T follicular helper cell (primary cell): ENCODE results near the gene GNG12.
"Not testable (repeated sequence)": the region's sequence is repeated elsewhere in the genome, so short reads cannot be mapped to it uniquely, and the experiment has no call there.

Source experiments
- DNase-seq: peaks from one replicate; pipeline ENCODE4 v3.0.0-alpha.2; 2020; ENCODE audit warnings: low read depth

Gene GNG12

DNA sequence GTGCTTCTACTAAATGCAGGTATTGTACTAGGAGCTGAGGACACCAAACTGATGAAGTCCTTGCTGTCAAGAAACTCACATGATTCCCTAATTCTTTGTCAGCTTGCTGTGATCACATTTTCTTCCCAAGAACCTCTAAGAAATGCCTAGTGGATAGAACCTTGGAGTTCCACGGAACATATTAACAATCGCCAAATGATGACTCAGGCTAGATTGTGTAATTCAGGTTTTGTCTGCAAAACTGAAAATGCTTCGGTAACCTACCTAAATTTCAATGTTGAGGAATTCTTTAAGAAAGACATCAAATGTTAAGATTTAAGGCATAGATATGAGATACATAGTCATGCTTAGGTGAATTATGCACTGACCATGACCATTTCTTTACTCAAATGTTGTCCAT is 150.0 kb downstream of the GNG12 start:
- DNase-seq, result no peak

- no peak for DNase-seq
Observed at GRCh38 chr1:67682659-67683197, 150.5 kb downstream of the GNG12 start.

DNA sequence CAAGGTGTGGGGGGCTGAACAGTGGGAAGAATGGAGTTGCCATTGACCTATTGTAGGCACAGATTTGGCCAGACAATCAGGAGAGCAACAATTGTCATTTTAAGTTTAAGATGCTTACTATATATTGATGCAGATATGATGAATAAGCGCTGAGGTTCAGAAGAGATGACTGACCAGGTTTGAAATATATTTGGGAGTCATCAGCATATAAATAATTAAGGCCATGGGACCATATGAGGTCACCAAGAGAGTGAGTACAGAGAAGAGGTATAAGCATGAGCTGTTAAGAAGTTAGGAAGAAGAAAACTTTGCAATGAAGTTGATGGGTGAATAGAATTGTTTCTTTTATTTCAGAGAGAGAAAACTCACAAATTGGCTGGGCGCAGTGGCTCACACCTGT is 152.8 kb downstream of the GNG12 start:
- no peak for DNase-seq

- no peak for DNase-seq
Observed at GRCh38 chr1:67679691-67680090, 153.6 kb downstream of the GNG12 start.

DNA sequence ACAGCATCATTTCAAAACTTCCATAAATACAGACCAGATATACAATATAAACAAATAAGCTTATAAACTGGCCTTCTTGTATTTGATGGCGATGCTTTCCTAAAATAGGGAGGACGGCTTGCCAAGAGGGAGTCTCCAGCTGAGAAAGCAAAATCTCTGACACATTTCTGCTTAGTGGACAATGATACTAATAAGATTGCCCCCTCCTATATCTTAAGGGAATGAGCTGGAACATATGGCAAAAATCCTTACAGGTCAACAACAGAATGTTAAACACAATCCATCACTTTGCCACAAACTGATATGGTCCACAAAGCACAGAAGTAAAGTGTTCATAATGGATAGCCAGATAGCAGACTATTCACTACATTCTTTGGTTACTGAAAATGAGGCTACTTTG is 155.3 kb downstream of the GNG12 start:
- no peak for DNase-seq

DNA sequence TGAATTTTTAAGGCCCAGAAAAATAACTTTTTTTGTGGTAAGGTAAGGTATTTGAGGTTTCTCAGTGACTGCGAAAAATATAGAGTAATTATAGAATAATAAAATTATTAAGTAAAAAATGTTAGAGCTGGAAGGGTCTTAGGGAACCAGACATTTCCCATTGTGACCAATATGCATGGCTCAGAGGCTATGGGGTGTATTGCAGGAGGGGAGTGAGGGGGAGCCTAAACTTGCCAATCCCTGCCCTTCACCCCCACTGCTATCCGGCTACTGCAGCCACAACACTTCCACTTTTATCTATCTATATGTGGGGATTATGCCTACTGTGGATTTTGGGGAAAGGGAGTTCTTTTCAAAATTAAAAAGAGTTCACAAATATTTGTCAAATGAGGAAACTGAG is 155.9 kb downstream of the GNG12 start:
- DNase-seq, result no peak

GRCh38 chr1:67676946-67677345 is 156.3 kb downstream of the GNG12 start:
- DNase-seq, result no peak

DNA sequence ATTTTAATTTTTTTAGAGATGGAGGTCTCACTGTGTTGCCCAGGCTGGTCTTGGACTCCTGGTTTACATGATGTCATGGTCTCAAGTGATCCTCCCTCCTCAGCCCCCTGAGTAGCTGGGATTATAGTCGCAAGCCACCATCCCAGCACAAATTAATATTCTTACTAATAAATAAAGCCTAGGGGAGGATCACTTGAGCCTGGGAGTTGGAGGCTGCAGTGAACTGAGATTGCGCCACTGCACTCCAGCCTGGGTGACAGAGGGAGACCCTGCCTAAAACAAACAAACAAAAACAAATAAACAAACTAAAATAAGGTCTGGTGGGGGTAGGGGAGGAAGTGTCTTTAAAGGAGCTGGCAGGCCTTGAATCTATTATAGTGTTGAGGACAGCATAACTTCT is 157.0 kb downstream of the GNG12 start:
- DNase-seq, result no peak

- DNase-seq, result no peak
Observed at GRCh38 chr1:67675800-67676199, 157.5 kb downstream of the GNG12 start.

- peak; percentile 34 for DNase-seq
Observed at GRCh38 chr1:67674260-67675011, 158.8 kb downstream of the GNG12 start.

DNA sequence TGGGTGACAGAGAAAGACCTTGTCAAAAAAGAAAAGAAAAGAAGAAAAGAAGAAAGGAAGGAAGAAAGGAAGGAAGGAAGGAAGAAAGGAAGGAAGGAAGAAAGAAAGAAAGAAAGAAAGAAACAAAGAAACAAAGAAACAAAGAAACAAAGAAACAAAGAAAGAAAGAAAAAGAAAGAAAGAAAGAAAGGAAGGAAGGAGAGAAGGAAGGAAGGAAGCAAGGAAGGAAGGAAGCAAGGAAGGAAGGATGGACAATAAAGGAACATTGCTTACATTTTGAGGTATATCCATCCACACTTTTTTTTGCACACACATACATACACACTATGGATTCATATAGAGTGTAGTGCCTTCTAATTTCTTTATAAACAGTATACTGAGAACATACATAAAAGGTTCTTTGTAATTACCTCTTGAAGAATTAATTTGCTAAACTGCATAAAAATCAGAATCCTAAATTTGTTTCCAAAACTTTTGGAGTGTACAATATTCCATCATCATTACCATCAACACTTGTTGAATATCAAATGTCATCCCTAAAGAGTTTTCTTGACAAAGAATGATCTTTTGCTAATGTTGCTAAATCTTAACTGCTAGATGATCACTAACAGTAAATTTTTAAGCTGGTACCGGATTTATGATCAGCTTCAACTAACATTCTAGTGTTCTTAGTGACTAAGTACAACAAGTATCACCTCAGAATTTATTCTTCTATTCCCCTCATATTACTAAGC is 159.6 kb downstream of the GNG12 start:
- no peak for DNase-seq

DNA sequence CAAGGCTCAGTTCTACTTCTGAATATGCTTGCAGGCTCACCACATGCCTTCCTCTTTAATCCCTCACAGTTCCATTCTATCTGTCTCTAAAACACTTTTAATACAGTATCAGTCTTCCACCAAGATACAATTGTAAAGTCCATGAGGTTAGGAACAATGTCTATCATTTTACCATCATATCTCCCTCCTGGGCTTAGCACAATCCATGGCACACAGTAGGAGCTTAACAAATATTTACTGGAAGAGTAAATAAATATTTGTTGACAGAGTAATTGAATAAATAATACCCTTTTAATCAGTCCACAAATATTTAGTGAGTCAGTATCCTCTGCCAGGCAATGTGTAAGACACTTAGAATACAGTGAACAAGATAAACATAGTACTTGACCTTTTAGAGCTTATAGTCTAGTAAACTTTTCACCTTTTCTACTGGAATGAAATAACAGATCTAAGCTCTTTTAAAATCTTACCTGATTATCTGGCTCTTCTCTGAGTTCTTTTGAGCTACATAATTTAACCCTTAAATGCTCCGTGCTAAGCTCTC is 160.9 kb downstream of the GNG12 start:
- DNase-seq, result no peak

- DNase-seq, result no peak
Observed at GRCh38 chr1:67668660-67669059, 164.6 kb downstream of the GNG12 start.

DNA sequence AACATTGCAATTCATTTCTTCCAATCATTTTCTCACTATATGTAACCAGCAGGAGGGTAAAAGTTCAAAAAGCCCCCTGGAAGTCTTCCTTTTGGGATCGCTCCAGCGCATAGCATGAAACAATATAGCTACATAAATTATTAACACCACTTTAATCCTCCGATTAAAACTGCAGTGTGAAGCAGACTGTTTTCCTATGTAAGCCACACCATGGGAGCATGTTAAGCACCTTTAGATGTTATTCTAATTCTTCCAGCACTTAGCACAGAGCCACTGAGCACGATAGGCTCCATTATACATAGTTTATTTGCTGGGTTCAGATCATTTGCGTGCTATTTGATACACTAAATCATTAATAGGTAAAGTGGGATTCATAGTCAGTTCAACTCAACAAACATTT is 166.6 kb downstream of the GNG12 start:
- no peak for DNase-seq

- DNase-seq, result not testable (repeated sequence)
Observed at GRCh38 chr1:67665307-67665706, 168.0 kb downstream of the GNG12 start.

DNA sequence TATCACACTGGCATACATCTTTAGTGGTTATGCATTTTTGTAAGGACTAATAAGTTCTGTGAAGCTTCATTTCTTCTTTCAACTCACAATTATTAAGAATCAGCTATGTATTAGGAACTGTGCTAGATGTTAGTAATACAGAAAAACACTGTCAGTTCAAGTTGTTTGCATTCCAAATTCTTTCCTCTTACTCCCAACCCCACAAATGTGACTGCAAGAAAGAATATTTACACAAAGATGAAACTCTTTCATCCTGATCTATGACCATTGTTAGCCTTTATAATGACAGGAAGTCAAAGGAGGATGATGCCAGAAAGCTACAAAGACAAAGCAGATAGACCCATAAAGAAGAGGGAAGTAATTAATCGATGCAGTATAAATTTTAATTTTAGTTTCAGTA is 169.2 kb downstream of the GNG12 start:
- no peak for DNase-seq

GRCh38 chr1:67662884-67663283 is 170.4 kb downstream of the GNG12 start:
- DNase-seq, result no peak

- DNase-seq, result no peak
Observed at GRCh38 chr1:67659229-67659628, 174.0 kb downstream of the GNG12 start.

GRCh38 chr1:67657152-67657551 is 176.1 kb downstream of the GNG12 start:
- not testable (repeated sequence) for DNase-seq

- no peak for DNase-seq
Observed at GRCh38 chr1:67655581-67655980, 177.7 kb downstream of the GNG12 start.

DNA sequence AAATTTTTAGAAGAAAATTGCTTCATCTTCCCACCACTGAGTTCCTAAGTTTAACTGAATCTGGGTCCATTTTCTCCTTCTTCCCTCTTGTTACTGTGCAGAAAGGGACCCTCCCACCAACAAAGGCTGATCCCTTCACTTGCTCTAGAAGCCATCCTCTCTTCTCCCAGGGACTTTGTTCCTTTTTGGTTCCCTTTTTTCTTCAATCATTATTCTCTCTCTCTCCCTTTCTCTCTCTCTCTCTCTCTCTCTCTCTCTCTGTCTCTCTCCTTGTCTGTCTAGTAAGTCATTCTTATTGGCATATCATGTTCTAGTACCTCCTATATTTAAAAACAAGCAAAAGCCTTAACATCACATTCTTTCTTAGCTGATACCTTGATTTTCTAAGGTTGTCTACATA is 180.0 kb downstream of the GNG12 start:
- DNase-seq, result no peak

- no peak for DNase-seq
Observed at GRCh38 chr1:67652800-67653199, 180.5 kb downstream of the GNG12 start.
